CD4-positive, alpha-beta T cell treated with Interleukin-6 at 100 ng/mL for 8 hours (primary cell): ENCODE measurements around the gene CCDC146.
"Not testable (repeated sequence)": the region's sequence is repeated elsewhere in the genome, so short reads cannot be mapped to it uniquely, and the experiment has no call there.

Experiments used
- DNase-seq: peaks from one replicate; pipeline ENCODE4 v3.0.0-alpha.2; 2020; ENCODE audit warnings: mixed read lengths, low spot score

CCDC146 gene

DNA sequence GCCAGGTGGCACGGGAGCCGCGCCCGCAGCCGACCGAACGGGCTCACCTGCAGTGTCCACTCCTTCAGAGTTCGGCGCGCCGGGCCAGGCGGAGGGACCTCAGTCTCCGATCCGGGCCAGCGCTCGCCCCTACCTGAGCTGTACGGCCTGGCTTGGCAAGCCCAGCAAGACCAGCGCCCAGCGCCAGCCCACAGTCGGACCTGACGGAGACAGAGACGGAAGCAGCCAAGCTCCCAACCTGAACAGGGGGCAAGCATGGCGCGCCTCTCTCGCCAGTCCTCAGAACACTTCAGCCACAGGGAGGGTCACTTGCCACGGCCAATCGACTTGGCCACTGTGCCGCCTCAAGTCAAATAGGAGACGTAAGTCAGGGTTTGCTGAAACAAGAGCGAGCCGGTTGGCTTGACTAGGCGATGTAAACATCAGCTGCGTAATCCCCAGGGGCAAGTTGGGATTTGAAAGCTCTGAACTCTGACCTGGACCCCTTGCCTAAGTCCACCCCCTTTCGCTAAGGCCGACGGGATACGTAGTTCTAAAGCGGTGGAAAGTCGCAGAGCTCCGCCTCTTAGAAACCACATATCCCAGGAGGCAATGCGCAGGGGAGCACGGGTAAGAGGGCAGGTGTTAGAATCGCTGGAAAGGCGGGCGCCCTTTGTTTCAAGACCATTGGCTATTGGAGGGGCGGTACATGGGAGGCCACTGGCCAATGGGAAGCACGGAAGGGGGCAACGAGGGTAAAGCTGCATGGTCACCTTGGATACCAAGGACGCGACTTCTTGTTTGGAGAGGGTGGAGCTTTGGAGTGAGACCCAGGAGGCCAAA lies at the start of gene CCDC146:
TSS of gene CCDC146 (plus strand) at position 756 of the 822 bp plus-strand sequence. CDS start 45,054 bp downstream, outside the sequence.
- peak; percentile 96 for DNase-seq

- DNase-seq, result not testable (repeated sequence)
These were observed 47.5 kb upstream of the CCDC146 start for GRCh38 chr7:77074786-77075396.

GRCh38 chr7:77077060-77077459 lies 45.4 kb upstream of the CCDC146 start:
- not testable (repeated sequence) for DNase-seq

GRCh38 chr7:77079112-77079511 lies 43.3 kb upstream of the CCDC146 start:
- DNase-seq, result not testable (repeated sequence)

DNA sequence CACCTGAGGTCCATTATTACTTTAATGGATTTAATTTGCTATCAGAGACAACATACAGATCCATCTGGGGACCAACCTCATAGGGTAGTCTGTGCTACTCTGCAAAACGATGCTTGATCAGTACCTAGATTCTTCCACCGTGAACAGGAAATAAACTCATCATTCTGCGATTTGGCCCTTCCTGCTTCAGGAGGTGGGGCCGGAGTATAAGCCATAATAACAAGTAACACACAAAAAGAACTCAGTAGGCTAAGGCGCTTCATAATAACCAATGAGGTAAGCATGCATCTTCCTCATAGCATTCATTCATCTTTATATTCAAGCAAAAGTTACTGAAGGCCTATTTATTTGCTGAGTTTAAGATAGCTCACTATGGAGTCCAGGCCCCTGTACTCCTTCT lies 42.8 kb upstream of the CCDC146 start:
- DNase-seq, result not testable (repeated sequence)

DNA sequence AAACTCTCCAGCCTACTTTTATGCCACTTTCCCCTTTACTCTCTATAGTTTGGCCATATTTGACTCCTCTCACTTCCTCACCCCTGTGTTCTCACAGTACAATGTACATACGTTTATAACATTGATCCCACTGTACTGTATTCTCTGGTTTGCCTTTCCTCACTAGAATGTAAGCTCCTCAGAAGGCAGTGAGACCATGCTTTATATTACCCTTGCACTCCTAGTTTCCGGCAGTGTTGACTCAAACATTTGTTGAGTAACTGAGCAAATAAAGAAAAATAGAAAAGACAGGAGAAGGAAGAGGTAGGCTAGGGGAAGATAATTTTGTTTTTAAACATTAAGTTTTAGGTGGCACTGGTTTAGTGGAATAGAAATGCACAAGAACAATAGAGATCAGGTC lies 42.2 kb upstream of the CCDC146 start:
- not testable (repeated sequence) for DNase-seq

- DNase-seq, result not testable (repeated sequence)
These were observed 40.2 kb upstream of the CCDC146 start for GRCh38 chr7:77082192-77082591.

- not testable (repeated sequence) for DNase-seq
These were observed 30.1 kb upstream of the CCDC146 start for GRCh38 chr7:77092301-77092700.

- not testable (repeated sequence) for DNase-seq
These were observed 21.9 kb upstream of the CCDC146 start for GRCh38 chr7:77100501-77100900.

GRCh38 chr7:77101187-77101586 lies 21.2 kb upstream of the CCDC146 start:
- not testable (repeated sequence) for DNase-seq

DNA sequence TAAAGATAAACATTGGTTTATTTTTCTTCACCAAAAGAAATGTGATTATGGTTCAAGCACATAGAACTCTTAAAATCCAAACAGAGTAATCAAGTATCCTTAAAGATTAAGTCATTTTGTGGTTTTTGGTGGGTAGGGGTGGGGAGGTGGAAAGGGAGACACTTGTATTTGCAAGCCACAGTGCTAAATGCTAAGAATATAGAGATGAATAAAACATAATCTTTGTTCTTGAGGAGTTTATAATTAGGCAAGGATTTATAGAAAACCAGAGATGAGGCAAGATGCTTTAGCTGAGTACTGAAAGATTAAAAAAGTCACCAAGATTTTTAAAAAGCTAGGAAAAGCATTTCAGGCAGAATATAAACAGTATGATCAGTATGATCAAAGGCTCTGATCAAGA lies 19.7 kb upstream of the CCDC146 start:
- DNase-seq, result not testable (repeated sequence)

GRCh38 chr7:77105904-77106303 lies 16.5 kb upstream of the CCDC146 start:
- DNase-seq, result not testable (repeated sequence)

DNA sequence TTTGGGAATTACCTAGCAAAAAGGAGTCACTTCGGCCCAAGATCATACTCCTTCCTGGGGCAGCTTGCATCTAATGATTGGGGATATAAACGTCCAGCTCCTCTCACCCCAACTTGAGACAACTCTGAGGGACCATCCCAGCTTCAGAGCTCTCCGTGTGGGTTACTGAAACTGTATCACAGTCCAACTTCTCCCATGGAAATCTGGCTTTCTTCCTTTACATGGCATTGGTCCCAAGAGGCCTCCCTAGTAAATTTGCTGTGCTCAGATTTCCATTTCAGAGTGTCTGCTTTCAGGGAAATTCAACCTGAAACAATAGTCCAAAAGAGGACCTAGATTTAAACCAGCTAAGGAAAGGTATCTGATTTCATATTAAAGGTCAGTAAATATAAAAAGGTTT lies 14.8 kb upstream of the CCDC146 start:
- not testable (repeated sequence) for DNase-seq

DNA sequence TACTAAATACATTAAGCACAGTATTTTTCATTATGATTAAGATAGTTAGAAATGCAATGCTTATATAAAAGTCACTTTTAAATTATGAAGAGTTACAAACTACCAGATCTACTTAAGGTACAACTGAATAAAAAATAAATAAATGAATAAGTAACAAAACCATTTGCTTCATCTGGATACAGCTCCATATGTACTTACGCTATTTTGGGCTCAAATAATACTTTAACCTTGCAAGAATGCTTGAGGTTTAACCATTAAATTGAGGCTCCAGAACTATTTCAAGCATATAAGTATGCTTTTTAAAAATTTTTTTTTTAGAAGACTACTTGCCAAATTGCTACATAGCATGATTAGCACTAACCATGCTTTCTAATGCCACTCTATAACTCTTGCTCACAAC lies 14.1 kb upstream of the CCDC146 start:
- DNase-seq, result not testable (repeated sequence)

DNA sequence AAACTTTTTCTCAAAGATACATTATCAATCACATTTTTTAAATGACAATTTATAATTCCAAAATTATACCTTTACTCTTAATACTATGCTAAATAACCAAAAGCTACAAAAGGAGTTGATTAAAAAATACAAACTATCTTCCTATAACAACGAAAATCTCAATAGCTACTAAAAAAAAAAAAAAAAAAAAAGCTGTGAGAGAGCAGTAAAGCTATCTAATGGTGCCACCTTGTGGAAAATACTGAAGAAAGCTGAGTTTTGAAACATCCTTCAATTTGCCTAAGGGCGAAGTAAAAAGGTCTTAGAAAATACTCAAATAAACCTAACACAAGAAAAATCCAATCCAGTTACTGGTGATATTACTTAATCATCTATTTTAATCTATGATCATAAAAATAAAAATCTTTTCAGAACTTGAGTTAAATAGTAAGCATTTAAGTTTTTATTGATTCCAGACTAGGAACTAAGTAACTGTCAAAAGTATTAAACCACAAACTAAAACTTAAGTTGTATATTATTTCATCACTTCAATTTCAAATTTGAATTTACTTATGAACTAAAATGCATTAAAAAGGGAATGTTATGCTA lies 9.6 kb upstream of the CCDC146 start:
- not testable (repeated sequence) for DNase-seq

- not testable (repeated sequence) for DNase-seq
These were observed 3.1 kb downstream of the CCDC146 start for GRCh38 chr7:77125486-77125885.

DNA sequence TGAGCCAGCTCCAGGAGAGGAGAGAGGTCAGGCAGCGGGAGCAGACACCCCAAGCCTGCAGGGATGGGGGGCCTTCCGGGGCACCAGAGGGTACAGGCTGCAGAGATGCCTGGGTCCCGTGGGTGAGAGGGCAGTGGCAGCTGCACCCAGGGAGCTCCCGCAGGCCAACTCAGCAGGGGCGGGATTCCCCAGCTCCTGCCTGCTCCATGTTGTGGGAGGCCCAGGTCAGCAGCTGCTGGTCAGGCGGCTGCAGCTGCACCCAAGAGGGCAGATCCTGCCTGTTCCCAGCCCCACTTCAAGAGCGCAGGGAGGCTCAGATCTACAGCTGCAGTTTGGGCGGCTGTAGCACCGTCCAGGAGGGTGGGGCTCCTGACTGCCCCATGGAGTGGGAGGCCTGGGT lies 4.6 kb downstream of the CCDC146 start:
- not testable (repeated sequence) for DNase-seq

DNA sequence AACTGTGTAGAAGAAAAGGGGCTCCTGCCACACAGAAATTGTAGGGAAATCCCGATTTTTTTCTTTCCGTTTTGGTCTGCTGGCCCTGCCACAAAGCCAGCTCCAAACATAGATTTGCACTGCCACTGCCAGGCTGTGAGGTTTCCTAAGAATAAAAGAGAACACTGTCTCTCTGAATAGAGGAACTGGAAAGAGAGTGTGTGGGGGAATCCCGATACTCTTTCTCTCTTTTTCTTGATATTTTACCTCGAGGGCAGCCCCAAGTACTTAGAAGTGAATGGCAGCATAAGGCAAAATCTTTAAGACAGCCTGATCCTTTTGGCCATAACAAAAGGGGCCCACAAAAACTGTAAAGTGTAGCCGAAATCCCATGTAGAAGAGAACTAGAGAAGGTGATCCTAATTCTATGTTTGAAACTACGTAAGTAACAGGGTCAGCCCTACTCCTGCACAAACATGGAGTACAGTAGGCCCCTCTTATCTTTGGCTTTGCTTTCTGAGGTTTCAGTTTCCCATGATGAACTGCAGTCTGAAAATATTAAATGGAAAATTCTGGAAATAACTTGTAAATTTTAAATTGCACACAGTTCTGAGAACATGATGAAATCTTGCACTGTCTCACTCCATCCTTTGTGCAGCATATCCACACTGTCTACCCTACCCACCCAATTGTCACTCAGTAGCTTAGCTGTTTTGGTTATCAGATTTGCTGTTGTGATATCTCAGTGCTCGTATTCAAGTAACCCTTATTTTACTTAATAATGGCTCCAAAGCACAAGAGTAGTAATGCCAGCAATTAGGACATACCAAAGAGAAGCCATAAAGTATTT lies 6.4 kb downstream of the CCDC146 start:
- not testable (repeated sequence) for DNase-seq

DNA sequence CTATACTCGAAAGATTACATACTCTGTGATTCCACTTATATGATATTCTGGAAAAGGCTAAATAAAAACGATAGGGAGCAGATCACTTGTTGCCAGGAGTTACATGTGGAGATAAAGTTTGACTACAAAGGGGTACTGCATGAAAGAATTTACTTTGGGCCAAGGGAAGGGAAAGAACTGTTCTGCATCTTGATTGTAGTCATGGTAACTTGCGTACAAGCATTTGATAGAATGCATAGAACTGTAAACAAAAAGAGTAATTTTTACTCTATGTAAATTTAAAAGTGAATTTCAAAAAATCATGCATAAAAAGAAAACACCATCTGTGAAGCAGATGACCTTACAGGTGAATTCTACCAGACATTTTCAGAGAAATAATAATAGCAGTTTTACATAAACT lies 9.4 kb downstream of the CCDC146 start:
- DNase-seq, result not testable (repeated sequence)

GRCh38 chr7:77138668-77139067 lies 16.3 kb downstream of the CCDC146 start:
- DNase-seq, result not testable (repeated sequence)

DNA sequence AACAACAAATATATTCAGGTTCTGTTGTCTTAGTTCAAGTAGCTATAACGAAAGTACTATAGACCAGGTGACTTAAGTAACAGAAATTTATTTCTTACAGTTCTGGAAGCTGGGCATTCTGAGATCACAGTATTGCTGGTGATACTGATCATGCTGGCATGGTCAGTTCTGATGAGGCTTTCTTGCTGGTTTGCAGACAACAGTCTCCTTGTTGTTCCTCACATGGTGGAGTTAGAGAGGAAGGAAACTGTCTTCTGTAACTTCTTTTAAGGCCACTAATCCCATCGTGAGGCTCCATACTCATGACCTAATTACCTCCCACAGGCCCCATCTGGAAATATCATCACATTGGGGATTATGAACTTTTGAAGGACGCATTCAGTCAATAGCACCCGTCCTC lies 17.9 kb downstream of the CCDC146 start:
- not testable (repeated sequence) for DNase-seq

DNA sequence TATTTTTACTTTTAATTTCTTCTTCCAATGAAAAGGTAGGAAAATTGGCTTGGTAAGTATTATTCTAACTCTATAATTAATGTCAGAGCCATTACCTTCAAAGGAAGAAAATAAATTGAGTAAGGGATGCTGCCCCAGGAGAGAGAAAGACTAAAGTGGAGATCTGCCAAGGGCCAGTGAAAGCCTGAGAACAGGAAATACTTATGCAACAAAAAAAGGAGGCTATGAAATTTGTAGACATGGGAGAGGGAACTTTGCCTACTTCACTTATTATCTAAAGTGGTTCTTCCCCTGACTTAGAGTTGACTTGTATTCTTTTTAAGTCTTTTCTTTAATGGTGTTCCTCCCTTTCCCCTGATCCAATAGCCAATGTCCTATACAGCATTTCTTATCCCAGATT lies 29.8 kb downstream of the CCDC146 start:
- not testable (repeated sequence) for DNase-seq
